ENCODE data around the gene PRKD2.

DNA sequence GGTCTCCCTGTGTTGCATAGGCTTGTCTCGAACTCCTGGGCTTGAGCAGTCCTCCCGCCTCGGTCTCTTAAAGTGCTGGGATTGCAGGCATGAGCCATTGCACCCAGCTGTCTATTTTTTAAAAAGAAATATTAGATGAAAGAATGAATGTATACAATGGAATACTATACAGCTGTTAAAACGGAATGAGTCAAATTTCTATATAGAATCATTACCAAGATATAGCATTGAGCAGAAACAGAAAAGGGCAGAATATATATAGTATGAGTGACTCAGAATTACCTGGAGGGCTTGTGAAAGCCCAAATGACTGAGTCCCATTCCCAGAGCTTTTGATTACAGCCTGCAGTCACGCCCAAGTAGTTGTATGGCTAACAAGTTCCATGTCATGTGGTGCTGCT is 60.4 kb downstream of the PRKD2 start:
- no peak for TF ChIP-seq POLR2AphosphoS5 (IDR thresholded peaks at IDR 0.05; ENCODE audit: borderline replicate concordance, low read depth, low read length)
- no peak for TF ChIP-seq EZH2 (IDR thresholded peaks at IDR 0.05)
- no peak for TF ChIP-seq FOXP2 (optimal IDR thresholded peaks at IDR 0.05; ENCODE audit: control extremely low read depth, extremely low read length, insufficient read depth)
